ENCODE data around the gene CDH4. TPM values are rescaled to one million over a fixed set of nuclear protein-coding genes. Genes with fewer than 3 reads are reported as not detected.

The CDH4 gene
- total RNA-seq, 1 experiment from 2014 or later, result 5.3 TPM

GRCh38 chr20:61665528-61666470 lies 413.7 kb downstream of the CDH4 start (continued):
- TF ChIP-seq, protein P1, sequence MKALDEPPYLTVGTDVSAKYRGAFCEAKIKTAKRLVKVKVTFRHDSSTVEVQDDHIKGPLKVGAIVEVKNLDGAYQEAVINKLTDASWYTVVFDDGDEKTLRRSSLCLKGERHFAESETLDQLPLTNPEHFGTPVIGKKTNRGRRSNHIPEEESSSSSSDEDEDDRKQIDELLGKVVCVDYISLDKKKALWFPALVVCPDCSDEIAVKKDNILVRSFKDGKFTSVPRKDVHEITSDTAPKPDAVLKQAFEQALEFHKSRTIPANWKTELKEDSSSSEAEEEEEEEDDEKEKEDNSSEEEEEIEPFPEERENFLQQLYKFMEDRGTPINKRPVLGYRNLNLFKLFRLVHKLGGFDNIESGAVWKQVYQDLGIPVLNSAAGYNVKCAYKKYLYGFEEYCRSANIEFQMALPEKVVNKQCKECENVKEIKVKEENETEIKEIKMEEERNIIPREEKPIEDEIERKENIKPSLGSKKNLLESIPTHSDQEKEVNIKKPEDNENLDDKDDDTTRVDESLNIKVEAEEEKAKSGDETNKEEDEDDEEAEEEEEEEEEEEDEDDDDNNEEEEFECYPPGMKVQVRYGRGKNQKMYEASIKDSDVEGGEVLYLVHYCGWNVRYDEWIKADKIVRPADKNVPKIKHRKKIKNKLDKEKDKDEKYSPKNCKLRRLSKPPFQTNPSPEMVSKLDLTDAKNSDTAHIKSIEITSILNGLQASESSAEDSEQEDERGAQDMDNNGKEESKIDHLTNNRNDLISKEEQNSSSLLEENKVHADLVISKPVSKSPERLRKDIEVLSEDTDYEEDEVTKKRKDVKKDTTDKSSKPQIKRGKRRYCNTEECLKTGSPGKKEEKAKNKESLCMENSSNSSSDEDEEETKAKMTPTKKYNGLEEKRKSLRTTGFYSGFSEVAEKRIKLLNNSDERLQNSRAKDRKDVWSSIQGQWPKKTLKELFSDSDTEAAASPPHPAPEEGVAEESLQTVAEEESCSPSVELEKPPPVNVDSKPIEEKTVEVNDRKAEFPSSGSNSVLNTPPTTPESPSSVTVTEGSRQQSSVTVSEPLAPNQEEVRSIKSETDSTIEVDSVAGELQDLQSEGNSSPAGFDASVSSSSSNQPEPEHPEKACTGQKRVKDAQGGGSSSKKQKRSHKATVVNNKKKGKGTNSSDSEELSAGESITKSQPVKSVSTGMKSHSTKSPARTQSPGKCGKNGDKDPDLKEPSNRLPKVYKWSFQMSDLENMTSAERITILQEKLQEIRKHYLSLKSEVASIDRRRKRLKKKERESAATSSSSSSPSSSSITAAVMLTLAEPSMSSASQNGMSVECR (CRISPR knock-in tag; IDR thresholded peaks at IDR 0.05; ENCODE audit: borderline replicate concordance), result no peak

GRCh38 chr20:61666471-61666832 lies 414.4 kb downstream of the CDH4 start:
- ATAC-seq (no peak), DNase-seq (ENCODE audit: low spot score) (no peak)
- CTCF ChIA-PET, result no interaction called here
- H3K27ac Mint-ChIP-seq, result no peak overlapping the region
- POLR2A ChIA-PET, result no interaction called here
- H3K27me3 Mint-ChIP-seq (ENCODE audit: low read depth), result peaks cover 31% of the 10 kb centered on the region
- no peaks in the 10 kb centered on the region for H3K36me3 Mint-ChIP-seq
- no peak overlapping the region for H3K4me3 Mint-ChIP-seq
- TF ChIP-seq NR1H2 (CRISPR knock-in tag; IDR thresholded peaks at IDR 0.05) (no peak), IRF1 (CRISPR knock-in tag; IDR thresholded peaks at IDR 0.05) (no peak), USF2 (CRISPR knock-in tag; IDR thresholded peaks at IDR 0.05) (no peak), MLX (CRISPR knock-in tag; IDR thresholded peaks at IDR 0.05) (no peak), CBFB (CRISPR knock-in tag; IDR thresholded peaks at IDR 0.05; ENCODE audit: low read depth) (no peak), ZNF232 (CRISPR knock-in tag; IDR thresholded peaks at IDR 0.05) (no peak), E2F5 (CRISPR knock-in tag; IDR thresholded peaks at IDR 0.05) (no peak), NFYB (CRISPR knock-in tag; conservative IDR thresholded peaks at IDR 0.05; ENCODE audit: low read depth) (no peak)
- TF ChIP-seq, protein P2, sequence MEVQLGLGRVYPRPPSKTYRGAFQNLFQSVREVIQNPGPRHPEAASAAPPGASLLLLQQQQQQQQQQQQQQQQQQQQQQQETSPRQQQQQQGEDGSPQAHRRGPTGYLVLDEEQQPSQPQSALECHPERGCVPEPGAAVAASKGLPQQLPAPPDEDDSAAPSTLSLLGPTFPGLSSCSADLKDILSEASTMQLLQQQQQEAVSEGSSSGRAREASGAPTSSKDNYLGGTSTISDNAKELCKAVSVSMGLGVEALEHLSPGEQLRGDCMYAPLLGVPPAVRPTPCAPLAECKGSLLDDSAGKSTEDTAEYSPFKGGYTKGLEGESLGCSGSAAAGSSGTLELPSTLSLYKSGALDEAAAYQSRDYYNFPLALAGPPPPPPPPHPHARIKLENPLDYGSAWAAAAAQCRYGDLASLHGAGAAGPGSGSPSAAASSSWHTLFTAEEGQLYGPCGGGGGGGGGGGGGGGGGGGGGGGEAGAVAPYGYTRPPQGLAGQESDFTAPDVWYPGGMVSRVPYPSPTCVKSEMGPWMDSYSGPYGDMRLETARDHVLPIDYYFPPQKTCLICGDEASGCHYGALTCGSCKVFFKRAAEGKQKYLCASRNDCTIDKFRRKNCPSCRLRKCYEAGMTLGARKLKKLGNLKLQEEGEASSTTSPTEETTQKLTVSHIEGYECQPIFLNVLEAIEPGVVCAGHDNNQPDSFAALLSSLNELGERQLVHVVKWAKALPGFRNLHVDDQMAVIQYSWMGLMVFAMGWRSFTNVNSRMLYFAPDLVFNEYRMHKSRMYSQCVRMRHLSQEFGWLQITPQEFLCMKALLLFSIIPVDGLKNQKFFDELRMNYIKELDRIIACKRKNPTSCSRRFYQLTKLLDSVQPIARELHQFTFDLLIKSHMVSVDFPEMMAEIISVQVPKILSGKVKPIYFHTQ (CRISPR knock-in tag; IDR thresholded peaks at IDR 0.05), result no peak
- TF ChIP-seq, protein P3, sequence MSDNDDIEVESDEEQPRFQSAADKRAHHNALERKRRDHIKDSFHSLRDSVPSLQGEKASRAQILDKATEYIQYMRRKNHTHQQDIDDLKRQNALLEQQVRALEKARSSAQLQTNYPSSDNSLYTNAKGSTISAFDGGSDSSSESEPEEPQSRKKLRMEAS (CRISPR knock-in tag; IDR thresholded peaks at IDR 0.05), result no peak
- H3K9me3 Mint-ChIP-seq, result peaks cover 13% of the 10 kb centered on the region
- no peaks in the 10 kb centered on the region for H3K4me1 Mint-ChIP-seq
